Endothelial cell (in vitro differentiated cells): ENCODE results near the gene GALNT10. TPM values are rescaled to one million over a fixed set of nuclear protein-coding genes. Genes with fewer than 3 reads are reported as not detected.

ENCODE experiments used
- DNase-seq: peaks from one replicate; pipeline ENCODE4 v3.0.0; 2021; ENCODE audit warnings: low spot score
- H3K27ac Mint-ChIP-seq: one replicate; pipeline ENCODE4 v1.8.0; 2021; ENCODE audit warnings: mixed read lengths, inconsistent platforms; ENCODE audit not compliant: unreplicated experiment
- H3K27me3 Mint-ChIP-seq: one replicate; pipeline ENCODE4 v1.8.0; 2021; ENCODE audit warnings: mild to moderate bottlenecking, moderate library complexity, mixed read lengths, inconsistent platforms; ENCODE audit not compliant: unreplicated experiment
- H3K36me3 Mint-ChIP-seq: one replicate; pipeline ENCODE4 v1.8.0; 2021; ENCODE audit warnings: mild to moderate bottlenecking, low read depth, mixed read lengths, inconsistent platforms; ENCODE audit not compliant: unreplicated experiment
- H3K4me1 Mint-ChIP-seq: one replicate; pipeline ENCODE4 v1.8.0; 2021; ENCODE audit warnings: mild to moderate bottlenecking, mixed read lengths, inconsistent platforms; ENCODE audit not compliant: unreplicated experiment
- H3K4me3 Mint-ChIP-seq: one replicate; pipeline ENCODE4 v1.8.0; 2021; ENCODE audit warnings: mild to moderate bottlenecking, mixed read lengths, inconsistent platforms; ENCODE audit not compliant: unreplicated experiment
- H3K9me3 Mint-ChIP-seq: one replicate; pipeline ENCODE4 v1.8.0; 2021; ENCODE audit warnings: mixed read lengths, inconsistent platforms; ENCODE audit not compliant: unreplicated experiment
- CTCF ChIP-seq: fragments of 200-600 bp; sonication (generic); IDR thresholded peaks from one replicate; pipeline ENCODE4 v1.5.0; 2021; ENCODE audit warnings: antibody characterized with exemption; ENCODE audit not compliant: unreplicated experiment
- total RNA-seq: library from RNA; stranded (reverse); fragmentation: NEBNext Ultra II Directional; extraction: Animal tissue kit (Norgen Biotek cat#: 25700); gene quantifications from one replicate; pipeline ENCODE4 v1.2.1, GENCODE V29; 2021; ENCODE audit not compliant: unreplicated experiment

GALNT10 gene
- total RNA-seq, 1 donor from 2014 or later, result 22.5 TPM

GRCh38 chr5:154207204-154207603 lies 16.7 kb downstream of the GALNT10 start:
- Mint-ChIP-seq H3K4me3 (no peak overlapping the region), H3K27me3 (peaks cover 3% of the 10 kb centered on the region), H3K4me1 (peaks cover 7% of the 10 kb centered on the region), H3K27ac (no peak overlapping the region), H3K9me3 (no peaks in the 10 kb centered on the region), H3K36me3 (peaks cover 11% of the 10 kb centered on the region)
- no peak for TF ChIP-seq CTCF
- no peak for DNase-seq

- peaks cover 11% of the 10 kb centered on the region for H3K36me3 Mint-ChIP-seq
- H3K27ac Mint-ChIP-seq, result no peak overlapping the region
- no peak for DNase-seq
- no peak for TF ChIP-seq CTCF
- no peak overlapping the region for H3K4me3 Mint-ChIP-seq
- peaks cover 1% of the 10 kb centered on the region for H3K27me3 Mint-ChIP-seq
- no peaks in the 10 kb centered on the region for H3K9me3 Mint-ChIP-seq
- H3K4me1 Mint-ChIP-seq, result peaks cover 3% of the 10 kb centered on the region
These were observed 19.1 kb downstream of the GALNT10 start for GRCh38 chr5:154209591-154210081.

GRCh38 chr5:154210163-154210562 lies 19.6 kb downstream of the GALNT10 start:
- H3K9me3 Mint-ChIP-seq, result no peaks in the 10 kb centered on the region
- H3K27ac Mint-ChIP-seq, result no peak overlapping the region
- no peak for DNase-seq
- peak overlapping the region; percentile 13 for H3K4me3 Mint-ChIP-seq
- H3K36me3 Mint-ChIP-seq, result peaks cover 11% of the 10 kb centered on the region
- no peak for TF ChIP-seq CTCF
- peaks cover 3% of the 10 kb centered on the region for H3K4me1 Mint-ChIP-seq
- H3K27me3 Mint-ChIP-seq, result peaks cover 1% of the 10 kb centered on the region

- no peaks in the 10 kb centered on the region for H3K9me3 Mint-ChIP-seq
- H3K27ac Mint-ChIP-seq, result no peak overlapping the region
- TF ChIP-seq CTCF, result no peak
- peaks cover 3% of the 10 kb centered on the region for H3K4me1 Mint-ChIP-seq
- H3K4me3 Mint-ChIP-seq, result no peak overlapping the region
- no peak for DNase-seq
- peaks cover 1% of the 10 kb centered on the region for H3K27me3 Mint-ChIP-seq
- H3K36me3 Mint-ChIP-seq, result peaks cover 7% of the 10 kb centered on the region
These were observed 21.3 kb downstream of the GALNT10 start for GRCh38 chr5:154211641-154212390.

- peaks cover 12% of the 10 kb centered on the region for H3K4me1 Mint-ChIP-seq
- H3K27ac Mint-ChIP-seq, result no peak overlapping the region
- no peaks in the 10 kb centered on the region for H3K9me3 Mint-ChIP-seq
- H3K36me3 Mint-ChIP-seq, result peaks cover 4% of the 10 kb centered on the region
- no peak for DNase-seq
- no peaks in the 10 kb centered on the region for H3K27me3 Mint-ChIP-seq
- no peak for TF ChIP-seq CTCF
- H3K4me3 Mint-ChIP-seq, result no peak overlapping the region
These were observed 23.1 kb downstream of the GALNT10 start for GRCh38 chr5:154213592-154213991.
